HepG2 (cell line): Measurements from ENCODE around the gene HORMAD2. TPM values are rescaled to one million over a fixed set of nuclear protein-coding genes. Genes with fewer than 3 reads are reported as not detected.

Experiments
- EED ChIP-seq: sonication (generic); formaldehyde crosslinking; IDR thresholded peaks from 2 replicates; pipeline ENCODE4 v1.5.0; 2020; ENCODE audit warnings: mild to moderate bottlenecking, missing genetic modification reagents
- ELF3 ChIP-seq: IDR thresholded peaks from 2 replicates; pipeline ENCODE4 v1.6.1; 2016; ENCODE audit warnings: missing genetic modification reagents, missing compliant biosample characterization
- ETV5 ChIP-seq: IDR thresholded peaks from 2 replicates; pipeline ENCODE4 v1.6.1; 2018; ENCODE audit warnings: missing biosample characterization, missing genetic modification reagents, inconsistent platforms, borderline replicate concordance
- FOXC1 ChIP-seq: sonication (generic); formaldehyde crosslinking; IDR thresholded peaks from 2 replicates; pipeline ENCODE4 v1.8.0; 2022; ENCODE audit warnings: mild to moderate bottlenecking, missing genetic modification reagents, borderline replicate concordance
- HNF1A ChIP-seq, 2 experiments: sonication (generic) in 1 of 2; formaldehyde crosslinking in 1 of 2; IDR thresholded peaks; 2 replicates each; pipeline versions ENCODE4 v1.4.0 to v1.6.1; 2016 to 2020; ENCODE audit warnings: borderline replicate concordance in 1 of 2, low read depth in 1 of 2, mild to moderate bottlenecking in 1 of 2, missing genetic modification reagents in 1 of 2
- HOXD1 ChIP-seq: sonication (generic); formaldehyde crosslinking; IDR thresholded peaks from 2 replicates; pipeline ENCODE4 v1.5.0; 2020; ENCODE audit warnings: missing genetic modification reagents
- KLF6 ChIP-seq: IDR thresholded peaks from 2 replicates; pipeline ENCODE4 v1.8.0; 2016; ENCODE audit warnings: missing biosample characterization, missing genetic modification reagents
- MIXL1 ChIP-seq: IDR thresholded peaks from 2 replicates; pipeline ENCODE4 v1.6.1; 2016
- NBN ChIP-seq: fragments of 450-650 bp; conservative IDR thresholded peaks from 2 replicates; pipeline ENCODE4 v1.6.1; 2017
- NFATC3 ChIP-seq: sonication (generic); formaldehyde crosslinking; IDR thresholded peaks from 2 replicates; pipeline ENCODE4 v1.5.1; 2020; ENCODE audit warnings: mild to moderate bottlenecking, missing genetic modification reagents
- NR2F6 ChIP-seq, 2 experiments: IDR thresholded peaks; 2 replicates each; pipeline ENCODE4 v1.6.1; 2016; ENCODE audit warnings: antibody characterized with exemption in 1 of 2, mild to moderate bottlenecking in 1 of 2
- TBL1XR1 ChIP-seq: fragments of 150-350 bp; IDR thresholded peaks from 2 replicates; pipeline ENCODE4 v1.6.1; 2014; ENCODE audit warnings: borderline replicate concordance, low read length; ENCODE audit not compliant: partially characterized antibody
- ZNF124 ChIP-seq: sonication (generic); formaldehyde crosslinking; IDR thresholded peaks from 2 replicates; pipeline ENCODE4 v1.4.0; 2020; ENCODE audit warnings: missing genetic modification reagents
- ZNF256 ChIP-seq: sonication (generic); formaldehyde crosslinking; conservative IDR thresholded peaks from 2 replicates; pipeline ENCODE4 v1.4.0; 2020; ENCODE audit warnings: missing genetic modification reagents
- polyA plus RNA-seq, 8 experiments: library from polyadenylated mRNA; depleted of rRNA in 3 of 8; stranded (reverse) in 7 of 8; unstranded in 1 of 8; fragments of >200 nt; fragmentation: Illumina TruSeq in 4 of 8; extraction: Trizol in 4 of 8; gene quantifications; 2 replicates each; pipeline versions ENCODE4 v1.2.1 to v1.2.3, GENCODE V29; 2011 to 2016; ENCODE audit warnings: low read depth in 4 of 8, missing spikeins in 1 of 8, mixed read lengths in 1 of 8; ENCODE audit not compliant: insufficient read depth in 1 of 8
- total RNA-seq, 5 experiments: library from RNA; depleted of rRNA; stranded (reverse); fragments of >200 nt; fragmentation: Illumina TruSeq; extraction: Trizol; gene quantifications; 2 replicates each; pipeline ENCODE4 v1.2.3, GENCODE V29; 2016; ENCODE audit warnings: low read depth in 1 of 5
- TF ChIP-seq, protein P1 (sequence below): sonication (generic); formaldehyde crosslinking; IDR thresholded peaks from 2 replicates; pipeline ENCODE4 v1.5.0; 2020; ENCODE audit warnings: missing genetic modification reagents, mild to moderate bottlenecking, borderline replicate concordance
- TF ChIP-seq, protein P2 (sequence below): sonication (generic); formaldehyde crosslinking; IDR thresholded peaks from 2 replicates; pipeline ENCODE4 v1.8.0; 2022; ENCODE audit warnings: mild to moderate bottlenecking, missing genetic modification reagents; ENCODE audit not compliant: insufficient replicate concordance
- TF ChIP-seq, protein P3 (sequence below): sonication (generic); formaldehyde crosslinking; IDR thresholded peaks from 2 replicates; pipeline ENCODE4 v1.9.0; 2022; ENCODE audit warnings: missing genetic modification reagents, mild to moderate bottlenecking, borderline replicate concordance
- TF ChIP-seq, protein P4 (sequence below): sonication (generic); formaldehyde crosslinking; IDR thresholded peaks from 2 replicates; pipeline ENCODE4 v1.4.0; 2020; ENCODE audit warnings: missing genetic modification reagents
- TF ChIP-seq, protein P5 (sequence below): sonication (generic); formaldehyde crosslinking; IDR thresholded peaks from 2 replicates; pipeline ENCODE4 v1.4.0; 2020; ENCODE audit warnings: missing genetic modification reagents

The HORMAD2 gene
- total and polyA plus RNA-seq, 2 of the 13 experiments (the other 11 are each of a cell fraction or from before 2014, with no cell fraction given) = not detected

- TF ChIP-seq HNF1A (IDR thresholded peaks at IDR 0.05; ENCODE audit: low read depth) = peak; percentile 35; the same call in 1 of the 2 replicates
- peak; percentile 67; the same call in 1 of the 2 replicates for TF ChIP-seq HNF1A (CRISPR knock-in tag; IDR thresholded peaks at IDR 0.05; ENCODE audit: borderline replicate concordance)
- TF ChIP-seq ZNF124 (CRISPR knock-in tag) = no peak
- TF ChIP-seq KLF6 (CRISPR knock-in tag) = no peak
- TF ChIP-seq, protein P1, sequence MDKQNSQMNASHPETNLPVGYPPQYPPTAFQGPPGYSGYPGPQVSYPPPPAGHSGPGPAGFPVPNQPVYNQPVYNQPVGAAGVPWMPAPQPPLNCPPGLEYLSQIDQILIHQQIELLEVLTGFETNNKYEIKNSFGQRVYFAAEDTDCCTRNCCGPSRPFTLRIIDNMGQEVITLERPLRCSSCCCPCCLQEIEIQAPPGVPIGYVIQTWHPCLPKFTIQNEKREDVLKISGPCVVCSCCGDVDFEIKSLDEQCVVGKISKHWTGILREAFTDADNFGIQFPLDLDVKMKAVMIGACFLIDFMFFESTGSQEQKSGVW = no peak
- TF ChIP-seq FOXC1 = no peak
- no peak for TF ChIP-seq ELF3 (CRISPR knock-in tag)
- TF ChIP-seq, protein P2, sequence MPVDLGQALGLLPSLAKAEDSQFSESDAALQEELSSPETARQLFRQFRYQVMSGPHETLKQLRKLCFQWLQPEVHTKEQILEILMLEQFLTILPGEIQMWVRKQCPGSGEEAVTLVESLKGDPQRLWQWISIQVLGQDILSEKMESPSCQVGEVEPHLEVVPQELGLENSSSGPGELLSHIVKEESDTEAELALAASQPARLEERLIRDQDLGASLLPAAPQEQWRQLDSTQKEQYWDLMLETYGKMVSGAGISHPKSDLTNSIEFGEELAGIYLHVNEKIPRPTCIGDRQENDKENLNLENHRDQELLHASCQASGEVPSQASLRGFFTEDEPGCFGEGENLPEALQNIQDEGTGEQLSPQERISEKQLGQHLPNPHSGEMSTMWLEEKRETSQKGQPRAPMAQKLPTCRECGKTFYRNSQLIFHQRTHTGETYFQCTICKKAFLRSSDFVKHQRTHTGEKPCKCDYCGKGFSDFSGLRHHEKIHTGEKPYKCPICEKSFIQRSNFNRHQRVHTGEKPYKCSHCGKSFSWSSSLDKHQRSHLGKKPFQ (CRISPR knock-in tag) = no peak
- TF ChIP-seq, protein P3, sequence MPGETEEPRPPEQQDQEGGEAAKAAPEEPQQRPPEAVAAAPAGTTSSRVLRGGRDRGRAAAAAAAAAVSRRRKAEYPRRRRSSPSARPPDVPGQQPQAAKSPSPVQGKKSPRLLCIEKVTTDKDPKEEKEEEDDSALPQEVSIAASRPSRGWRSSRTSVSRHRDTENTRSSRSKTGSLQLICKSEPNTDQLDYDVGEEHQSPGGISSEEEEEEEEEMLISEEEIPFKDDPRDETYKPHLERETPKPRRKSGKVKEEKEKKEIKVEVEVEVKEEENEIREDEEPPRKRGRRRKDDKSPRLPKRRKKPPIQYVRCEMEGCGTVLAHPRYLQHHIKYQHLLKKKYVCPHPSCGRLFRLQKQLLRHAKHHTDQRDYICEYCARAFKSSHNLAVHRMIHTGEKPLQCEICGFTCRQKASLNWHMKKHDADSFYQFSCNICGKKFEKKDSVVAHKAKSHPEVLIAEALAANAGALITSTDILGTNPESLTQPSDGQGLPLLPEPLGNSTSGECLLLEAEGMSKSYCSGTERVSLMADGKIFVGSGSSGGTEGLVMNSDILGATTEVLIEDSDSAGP (CRISPR knock-in tag) = no peak
- peak; percentile 51; the same call in 1 of the 2 replicates for TF ChIP-seq ETV5
- TF ChIP-seq, protein P4, sequence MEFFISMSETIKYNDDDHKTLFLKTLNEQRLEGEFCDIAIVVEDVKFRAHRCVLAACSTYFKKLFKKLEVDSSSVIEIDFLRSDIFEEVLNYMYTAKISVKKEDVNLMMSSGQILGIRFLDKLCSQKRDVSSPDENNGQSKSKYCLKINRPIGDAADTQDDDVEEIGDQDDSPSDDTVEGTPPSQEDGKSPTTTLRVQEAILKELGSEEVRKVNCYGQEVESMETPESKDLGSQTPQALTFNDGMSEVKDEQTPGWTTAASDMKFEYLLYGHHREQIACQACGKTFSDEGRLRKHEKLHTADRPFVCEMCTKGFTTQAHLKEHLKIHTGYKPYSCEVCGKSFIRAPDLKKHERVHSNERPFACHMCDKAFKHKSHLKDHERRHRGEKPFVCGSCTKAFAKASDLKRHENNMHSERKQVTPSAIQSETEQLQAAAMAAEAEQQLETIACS (CRISPR knock-in tag) = no peak
- TF ChIP-seq NR2F6 (IDR thresholded peaks at IDR 0.05) = peak; percentile 93
- TF ChIP-seq NR2F6 (CRISPR knock-in tag; IDR thresholded peaks at IDR 0.05) = peak; percentile 92
- no peak for TF ChIP-seq NFATC3 (CRISPR knock-in tag)
- TF ChIP-seq MIXL1 (CRISPR knock-in tag) = peak; percentile 29; the same call in 1 of the 2 replicates
- TF ChIP-seq HOXD1 (CRISPR knock-in tag) = no peak; the same call in 1 of the 2 replicates
- TF ChIP-seq EED = no peak
- no peak for TF ChIP-seq TBL1XR1
- TF ChIP-seq ZNF256 (CRISPR knock-in tag) = no peak
- TF ChIP-seq, protein P5, sequence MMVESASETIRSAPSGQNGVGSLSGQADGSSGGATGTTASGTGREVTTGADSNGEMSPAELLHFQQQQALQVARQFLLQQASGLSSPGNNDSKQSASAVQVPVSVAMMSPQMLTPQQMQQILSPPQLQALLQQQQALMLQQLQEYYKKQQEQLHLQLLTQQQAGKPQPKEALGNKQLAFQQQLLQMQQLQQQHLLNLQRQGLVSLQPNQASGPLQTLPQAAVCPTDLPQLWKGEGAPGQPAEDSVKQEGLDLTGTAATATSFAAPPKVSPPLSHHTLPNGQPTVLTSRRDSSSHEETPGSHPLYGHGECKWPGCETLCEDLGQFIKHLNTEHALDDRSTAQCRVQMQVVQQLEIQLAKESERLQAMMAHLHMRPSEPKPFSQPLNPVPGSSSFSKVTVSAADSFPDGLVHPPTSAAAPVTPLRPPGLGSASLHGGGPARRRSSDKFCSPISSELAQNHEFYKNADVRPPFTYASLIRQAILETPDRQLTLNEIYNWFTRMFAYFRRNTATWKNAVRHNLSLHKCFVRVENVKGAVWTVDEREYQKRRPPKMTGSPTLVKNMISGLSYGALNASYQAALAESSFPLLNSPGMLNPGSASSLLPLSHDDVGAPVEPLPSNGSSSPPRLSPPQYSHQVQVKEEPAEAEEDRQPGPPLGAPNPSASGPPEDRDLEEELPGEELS (CRISPR knock-in tag) = peak; percentile 86
- no peak for TF ChIP-seq NBN
These were observed 25.5 kb upstream of the HORMAD2 start (continued) for GRCh38 chr22:30054764-30055069.
